ENCODE measurements around the gene IFFO2.

Gene IFFO2

GRCh38 chr1:18956193-18957135 is at the start of gene IFFO2:
TSS of gene IFFO2 (minus strand) at chr1:18956676. CDS start at chr1:18956332, 344 bp downstream.
- DNase-seq: peak; percentile 97

- no peak for DNase-seq
Measured at GRCh38 chr1:19006000-19006399, 49.5 kb upstream of the IFFO2 start.

GRCh38 chr1:19003371-19004290 is 47.2 kb upstream of the IFFO2 start:
- no peak for DNase-seq

GRCh38 chr1:19000065-19000464 is 43.6 kb upstream of the IFFO2 start:
- no peak for DNase-seq

- no peak for DNase-seq
Measured at GRCh38 chr1:18999359-18999758, 42.9 kb upstream of the IFFO2 start.

GRCh38 chr1:18998016-18998724 is 41.7 kb upstream of the IFFO2 start:
- no peak for DNase-seq

- no peak for DNase-seq
Measured at GRCh38 chr1:18997508-18997907, 41.0 kb upstream of the IFFO2 start.

- DNase-seq: no peak
Measured at GRCh38 chr1:18996548-18997177, 40.2 kb upstream of the IFFO2 start.

- DNase-seq: no peak
Measured at GRCh38 chr1:18994381-18994780, 37.9 kb upstream of the IFFO2 start.

- no peak for DNase-seq
Measured at GRCh38 chr1:18992646-18993045, 36.2 kb upstream of the IFFO2 start.

- no peak for DNase-seq
Measured at GRCh38 chr1:18991585-18991984, 35.1 kb upstream of the IFFO2 start.

- no peak for DNase-seq
Measured at GRCh38 chr1:18989896-18990295, 33.4 kb upstream of the IFFO2 start.

GRCh38 chr1:18989176-18989799 is 32.8 kb upstream of the IFFO2 start:
- DNase-seq: no peak

- DNase-seq: no peak
Measured at GRCh38 chr1:18981242-18981641, 24.8 kb upstream of the IFFO2 start.

GRCh38 chr1:18978706-18979105 is 22.2 kb upstream of the IFFO2 start:
- no peak for DNase-seq

GRCh38 chr1:18977428-18977827 is 21.0 kb upstream of the IFFO2 start:
- no peak for DNase-seq

GRCh38 chr1:18976096-18976495 is 19.6 kb upstream of the IFFO2 start:
- no peak for DNase-seq

GRCh38 chr1:18974606-18975005 is 18.1 kb upstream of the IFFO2 start:
- DNase-seq: no peak

GRCh38 chr1:18974005-18974404 is 17.5 kb upstream of the IFFO2 start:
- no peak for DNase-seq

GRCh38 chr1:18973446-18973955 is 17.0 kb upstream of the IFFO2 start:
- DNase-seq: no peak

- DNase-seq: no peak
Measured at GRCh38 chr1:18972991-18973390, 16.5 kb upstream of the IFFO2 start.

- peak; percentile 65 for DNase-seq
Measured at GRCh38 chr1:18972531-18972930, 16.1 kb upstream of the IFFO2 start.
